NCI-H460 (cell line): ENCODE measurements around the gene PRDM13. TPM values are rescaled to one million over a fixed set of nuclear protein-coding genes. Genes with fewer than 3 reads are reported as not detected.

Experiments used
- DNase-seq: peaks from one replicate; pipeline ENCODE4 v3.0.0-alpha.2; 2016; ENCODE audit warnings: low read depth; ENCODE audit errors: extremely low read depth
- total RNA-seq: library from RNA; depleted of rRNA; stranded (reverse); fragments of >200 nt; shearing (Covaris generic); gene quantifications from 2 replicates; pipeline ENCODE4 v1.2.3, GENCODE V29; 2014

The PRDM13 gene
- total RNA-seq, 1 experiment from 2014 or later, result 1.6 TPM

DNA sequence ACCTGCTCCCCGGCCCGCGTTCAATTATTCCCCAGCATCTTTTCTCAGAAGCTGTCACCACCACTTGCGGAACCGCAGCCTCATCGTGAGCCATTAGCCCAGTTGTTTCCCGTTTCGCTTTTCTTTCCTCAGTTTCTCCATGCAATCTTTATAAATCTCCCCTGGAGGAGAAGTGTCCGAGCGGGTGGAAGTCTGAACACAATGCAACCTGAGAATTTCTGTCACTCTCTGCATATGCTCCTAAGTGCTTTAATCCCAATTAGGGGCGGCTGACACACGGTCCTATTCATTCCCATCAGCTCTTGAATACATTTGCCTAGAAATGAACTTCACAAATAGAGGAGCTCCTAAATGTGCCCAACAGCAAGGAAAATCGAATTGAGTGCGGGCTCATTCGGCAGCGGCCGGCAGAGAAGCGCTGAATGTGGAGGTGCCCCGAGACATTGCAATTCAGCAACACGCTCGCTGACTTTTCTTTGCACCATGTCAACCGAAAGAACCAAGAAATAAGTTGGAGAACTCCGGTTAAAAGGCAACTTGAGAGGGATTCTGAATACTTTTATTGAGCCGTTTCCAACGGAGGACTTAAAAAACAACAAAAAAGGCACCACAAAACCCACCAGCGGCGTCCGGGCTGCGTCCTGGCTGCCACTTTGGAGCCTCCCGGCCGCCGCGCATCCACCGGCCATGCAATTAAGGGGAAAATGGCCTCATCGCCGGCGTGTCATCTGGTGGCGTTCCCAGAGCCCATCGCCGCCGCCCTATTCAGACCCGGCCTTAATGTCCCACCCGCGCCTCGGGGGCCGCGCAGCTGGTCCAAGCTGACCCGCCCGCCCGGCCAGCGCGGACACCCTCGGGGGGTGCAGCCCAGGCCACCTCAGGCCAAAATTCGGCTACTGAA, 3.9 kb upstream of the PRDM13 start:
- no peak for DNase-seq

DNA sequence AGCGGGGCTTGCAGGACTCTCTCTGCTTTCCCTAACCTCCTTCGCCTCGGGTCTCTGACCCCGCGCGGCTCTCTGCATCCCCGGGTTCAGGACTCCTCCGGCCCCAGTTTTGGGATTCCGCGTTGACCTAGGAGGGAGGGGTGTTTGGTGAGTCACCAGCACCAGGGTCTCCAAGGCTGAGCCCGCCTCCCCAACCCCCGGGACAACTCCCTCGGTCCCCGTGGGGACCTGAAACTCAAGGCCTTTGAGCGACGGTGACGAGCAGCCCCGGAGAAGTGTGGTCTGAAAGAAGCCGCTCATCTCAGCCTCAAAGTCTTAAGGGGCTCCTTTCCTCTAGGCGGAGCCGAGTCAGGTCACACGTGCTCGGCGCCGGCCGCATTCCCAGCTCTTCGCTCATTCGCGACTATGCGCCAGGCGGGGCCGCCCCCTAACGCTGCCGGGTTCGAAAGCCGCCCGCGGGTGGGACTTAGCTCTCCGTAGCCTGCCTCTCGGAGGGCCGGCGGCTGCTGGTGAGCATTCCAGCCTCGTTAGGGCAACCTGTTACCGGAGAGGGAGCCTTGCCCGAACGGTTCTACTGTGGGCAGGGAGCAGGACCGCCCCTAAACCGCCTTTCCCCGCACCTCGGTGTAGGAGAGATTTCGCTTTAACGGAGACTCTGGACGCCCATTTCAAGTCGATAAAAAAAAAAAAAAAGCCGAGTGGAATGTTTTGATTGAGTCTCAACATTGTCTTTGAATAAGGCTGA, 3.0 kb upstream of the PRDM13 start:
- DNase-seq, result no peak

DNA sequence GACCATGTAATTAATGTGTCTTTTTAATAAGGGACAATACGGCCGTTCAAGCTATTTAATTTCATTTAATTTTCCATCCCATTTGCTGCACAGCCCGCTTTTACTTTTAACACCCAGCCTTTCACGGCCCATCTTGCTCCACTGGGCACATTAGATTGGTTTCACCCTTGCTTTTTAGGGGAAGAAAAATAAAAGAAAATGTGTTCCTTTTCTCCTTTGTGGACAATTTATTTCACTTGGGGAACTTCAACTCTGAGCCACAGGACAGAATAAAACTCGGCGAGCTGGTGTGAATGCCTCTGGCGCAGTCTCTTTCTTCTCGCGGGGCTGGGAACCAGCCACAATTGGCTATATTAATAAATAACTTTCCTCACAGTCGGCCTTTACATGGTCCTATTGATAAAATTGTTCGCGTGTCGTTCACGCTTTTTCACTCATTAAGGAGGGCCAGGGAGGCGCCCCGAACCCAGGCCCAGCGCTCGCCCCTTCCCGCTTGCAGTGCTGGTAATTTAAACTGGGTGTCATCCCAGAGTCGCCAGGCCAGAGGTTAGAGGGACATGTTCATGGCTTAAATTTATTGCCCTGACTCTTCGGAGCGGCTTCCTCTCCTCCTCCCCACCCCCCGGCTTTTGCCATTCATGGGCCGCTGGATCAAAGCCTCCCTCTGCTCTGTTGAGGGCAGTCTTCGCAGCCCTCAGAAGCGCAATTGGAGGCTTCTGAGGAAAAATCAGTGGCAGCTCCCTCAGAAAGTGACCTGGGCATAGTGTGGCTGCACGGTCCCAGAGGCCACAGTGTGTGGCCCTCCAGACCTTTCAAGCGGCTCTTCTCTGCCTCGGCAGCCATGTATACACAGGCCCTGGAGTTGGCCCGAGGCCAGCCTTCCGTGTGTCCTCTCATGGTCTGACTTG, 2.2 kb upstream of the PRDM13 start:
- DNase-seq, result no peak

DNA sequence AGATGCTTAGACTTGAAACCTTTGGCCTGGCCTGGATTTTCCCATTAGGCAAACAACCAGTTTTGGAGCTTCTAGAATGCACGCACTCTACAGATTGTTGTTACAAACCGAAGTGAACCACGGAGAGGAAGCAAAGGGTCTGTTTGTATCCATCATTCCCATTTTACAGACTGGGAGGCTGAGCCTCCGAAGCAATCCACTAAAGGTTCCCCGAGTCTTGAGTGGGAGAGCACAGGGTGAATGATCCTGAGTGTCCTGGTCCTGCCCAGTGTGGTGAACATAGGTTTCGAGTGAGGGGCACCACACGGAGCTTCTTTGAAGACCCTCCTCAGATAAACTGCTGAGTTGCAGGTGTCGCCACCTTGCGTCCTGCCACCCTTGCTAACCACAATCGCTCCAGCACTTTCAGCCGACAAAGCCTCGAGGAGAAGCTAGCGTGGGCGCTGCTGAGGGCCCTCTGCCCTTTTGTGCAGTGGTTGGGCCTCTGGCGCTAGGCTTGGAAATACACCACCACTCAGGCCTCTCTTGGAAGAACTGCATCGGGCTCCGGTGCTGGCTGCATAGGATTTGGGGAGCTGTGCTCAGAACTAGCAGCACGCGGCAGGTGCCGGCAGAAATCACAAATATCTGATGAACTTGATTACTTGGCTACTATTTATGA, 1.4 kb upstream of the PRDM13 start:
- DNase-seq, result no peak

DNA sequence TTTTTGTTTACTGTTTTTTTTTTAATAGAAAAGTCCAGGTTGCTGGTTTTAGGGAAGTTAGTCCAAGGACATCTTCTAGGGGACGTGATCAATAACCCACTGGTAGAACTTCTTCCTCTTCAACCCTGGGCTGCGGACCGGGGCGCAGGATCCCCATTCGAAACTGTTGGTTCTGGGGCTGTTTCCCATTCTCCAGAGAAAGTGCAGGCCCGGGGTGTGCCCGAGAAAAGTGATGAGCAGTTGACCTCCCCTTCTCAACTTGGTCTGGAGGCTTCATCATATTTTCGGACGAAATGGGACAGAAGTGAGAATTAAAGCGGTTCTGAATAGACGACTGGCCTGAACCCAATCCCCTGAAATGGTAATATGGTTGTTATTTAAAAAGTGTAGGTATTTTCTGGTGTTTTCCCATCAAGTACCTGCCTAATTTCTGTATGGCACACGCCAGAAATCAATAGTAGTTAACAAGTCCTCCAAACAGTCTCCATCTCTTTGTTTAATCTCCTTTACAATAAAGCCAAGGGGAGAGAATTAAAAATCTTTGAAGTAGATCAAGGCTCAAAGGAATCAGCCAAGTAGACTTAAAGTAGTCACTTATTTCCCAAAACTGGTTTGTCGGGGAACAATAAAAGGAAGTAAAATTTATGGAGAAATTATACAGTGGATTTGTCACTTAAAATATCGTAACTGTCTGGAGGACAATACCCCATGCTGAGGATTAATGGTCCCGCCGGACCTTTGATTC, 550 bp upstream of the PRDM13 start:
- DNase-seq, result no peak

DNA sequence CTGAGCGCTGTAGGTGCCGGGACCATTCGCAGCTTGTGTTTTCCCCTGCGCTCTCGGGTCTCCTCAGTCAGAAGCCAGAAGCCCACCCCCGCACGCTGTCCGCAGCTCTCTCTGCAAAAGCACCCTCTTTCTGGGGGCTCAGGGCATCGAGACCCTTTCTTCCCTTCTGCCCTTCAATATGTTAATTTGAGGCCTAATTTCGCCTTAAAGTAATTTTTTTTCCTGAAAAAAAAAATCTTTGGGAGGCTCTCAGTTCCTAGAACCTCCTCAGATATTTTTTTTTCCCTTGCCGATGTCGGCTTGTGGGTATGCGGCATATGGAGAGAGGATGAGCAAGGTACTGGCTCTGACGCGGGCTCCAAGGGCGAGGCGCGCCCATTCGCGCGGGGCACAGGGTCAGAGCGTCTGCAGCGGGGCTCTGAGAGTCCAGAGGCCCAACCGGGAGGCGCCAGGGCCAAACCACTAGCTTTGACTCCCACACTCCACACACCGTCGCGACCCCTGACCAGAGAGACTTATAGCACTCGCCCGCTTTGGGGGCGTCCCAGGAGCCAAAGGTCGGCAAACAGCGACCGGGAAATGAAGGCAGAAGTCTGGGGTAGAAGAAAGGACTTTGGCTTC, 893 bp downstream of the PRDM13 start:
- DNase-seq, result no peak

DNA sequence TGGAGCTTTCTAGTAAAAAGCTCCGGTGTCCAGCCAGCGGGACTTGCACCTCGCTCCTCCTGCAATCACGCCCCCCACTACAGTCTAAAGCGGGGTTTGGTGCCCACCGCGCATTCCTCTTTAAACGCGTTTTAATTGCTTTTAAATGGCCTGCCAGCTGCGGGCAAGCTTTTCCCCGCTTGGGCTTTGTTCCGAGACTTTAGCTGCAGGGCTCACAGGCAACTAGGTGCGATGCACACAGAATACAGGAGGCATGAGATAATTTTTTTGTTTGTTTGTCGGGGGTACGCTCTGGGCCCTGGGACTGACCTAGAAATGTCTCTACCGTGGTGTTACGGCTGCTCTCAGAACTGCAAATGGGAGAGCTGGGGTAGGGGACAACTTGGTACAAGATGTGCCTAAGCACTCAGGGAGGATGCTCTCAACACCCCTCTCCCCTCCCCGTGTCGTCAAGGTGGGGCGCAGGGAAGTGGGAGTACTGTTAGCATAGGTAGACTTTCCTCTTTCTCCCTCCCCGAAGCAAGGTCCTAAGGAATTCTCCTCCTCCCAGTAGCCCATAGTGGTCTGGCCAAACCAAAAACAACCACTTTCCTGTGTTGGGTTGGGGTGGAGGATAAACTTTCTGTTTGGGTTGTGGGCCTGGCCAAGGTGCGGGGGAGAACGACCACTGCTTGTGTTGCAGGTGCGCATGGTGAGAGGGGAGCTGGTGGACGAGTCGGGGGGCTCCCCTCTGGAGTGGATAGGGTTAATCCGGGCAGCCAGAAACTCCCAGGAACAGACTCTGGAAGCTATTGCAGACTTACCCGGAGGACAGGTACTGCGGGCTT, 1.6 kb downstream of the PRDM13 start:
- no peak for DNase-seq

DNA sequence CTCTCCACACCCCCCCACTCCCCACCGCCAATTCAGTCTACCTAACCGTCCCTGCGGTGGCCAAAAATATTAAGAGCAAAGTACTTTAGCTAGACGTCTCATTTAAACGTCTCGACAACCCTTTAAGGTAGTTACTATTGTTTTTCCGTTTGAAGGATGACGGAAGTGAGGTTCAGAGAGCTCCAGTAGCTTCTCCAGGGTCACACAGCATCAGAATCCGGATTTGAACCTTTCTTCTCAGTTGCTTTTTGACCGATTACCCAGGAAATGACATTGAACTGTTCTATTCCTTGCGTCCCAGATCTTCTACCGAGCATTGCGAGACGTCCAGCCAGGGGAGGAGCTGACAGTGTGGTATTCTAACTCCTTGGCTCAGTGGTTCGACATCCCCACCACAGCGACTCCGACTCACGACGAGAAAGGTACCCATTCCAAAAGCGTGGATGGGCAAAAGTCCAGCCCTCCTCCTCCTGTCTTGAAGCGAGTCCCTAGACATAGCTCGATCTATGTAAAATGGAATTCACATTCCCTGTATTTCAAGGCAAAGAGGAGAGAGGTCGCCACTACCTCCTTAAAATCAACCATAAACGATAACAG, 2.4 kb downstream of the PRDM13 start:
- DNase-seq, result no peak

DNA sequence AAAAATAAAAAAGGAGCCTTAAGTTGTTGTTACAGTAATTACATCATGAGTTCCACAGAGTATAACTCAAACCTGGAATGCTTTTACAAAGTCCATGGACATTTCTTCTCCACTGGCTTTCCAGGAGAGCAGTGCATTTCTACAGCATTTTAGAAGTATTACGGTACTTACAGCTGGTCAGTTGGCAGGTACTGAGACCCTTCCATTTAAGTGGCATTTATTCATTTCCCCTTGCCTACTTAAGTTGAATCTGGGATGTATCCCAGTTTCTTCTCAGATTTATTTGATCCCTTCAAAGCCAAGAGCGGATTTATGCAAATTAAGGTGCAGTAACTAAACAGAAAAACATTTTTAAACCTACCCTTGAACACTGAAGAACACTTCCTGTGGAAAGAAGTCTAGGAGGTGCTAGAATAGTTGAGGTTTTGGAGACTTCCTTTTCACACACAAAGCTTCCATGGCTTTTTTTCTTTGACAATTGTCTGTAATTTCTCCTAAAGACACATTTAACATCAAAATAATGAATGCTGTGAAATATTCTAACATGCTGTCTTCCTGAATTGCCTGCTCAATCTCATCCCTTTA, 3.4 kb downstream of the PRDM13 start:
- no peak for DNase-seq

DNA sequence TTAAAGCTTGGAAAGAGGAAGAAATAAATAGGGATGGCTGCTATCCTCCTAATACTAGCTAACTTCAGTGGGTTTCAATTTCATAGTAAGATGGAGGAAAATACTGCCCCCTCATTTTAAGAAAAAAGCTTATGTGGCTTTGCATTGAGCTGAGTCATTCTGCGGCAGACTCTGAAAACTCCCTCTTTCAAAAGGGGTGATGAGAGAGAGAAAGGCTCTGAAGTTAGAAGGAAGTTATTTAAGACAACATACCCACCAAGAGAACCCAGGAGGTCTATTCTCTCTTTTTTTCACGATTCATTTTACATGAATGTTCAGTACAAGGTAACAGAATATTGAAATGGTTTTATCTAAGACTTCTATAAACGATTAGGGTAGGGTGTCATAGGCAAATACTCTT, 4.5 kb downstream of the PRDM13 start:
- DNase-seq, result no peak

DNA sequence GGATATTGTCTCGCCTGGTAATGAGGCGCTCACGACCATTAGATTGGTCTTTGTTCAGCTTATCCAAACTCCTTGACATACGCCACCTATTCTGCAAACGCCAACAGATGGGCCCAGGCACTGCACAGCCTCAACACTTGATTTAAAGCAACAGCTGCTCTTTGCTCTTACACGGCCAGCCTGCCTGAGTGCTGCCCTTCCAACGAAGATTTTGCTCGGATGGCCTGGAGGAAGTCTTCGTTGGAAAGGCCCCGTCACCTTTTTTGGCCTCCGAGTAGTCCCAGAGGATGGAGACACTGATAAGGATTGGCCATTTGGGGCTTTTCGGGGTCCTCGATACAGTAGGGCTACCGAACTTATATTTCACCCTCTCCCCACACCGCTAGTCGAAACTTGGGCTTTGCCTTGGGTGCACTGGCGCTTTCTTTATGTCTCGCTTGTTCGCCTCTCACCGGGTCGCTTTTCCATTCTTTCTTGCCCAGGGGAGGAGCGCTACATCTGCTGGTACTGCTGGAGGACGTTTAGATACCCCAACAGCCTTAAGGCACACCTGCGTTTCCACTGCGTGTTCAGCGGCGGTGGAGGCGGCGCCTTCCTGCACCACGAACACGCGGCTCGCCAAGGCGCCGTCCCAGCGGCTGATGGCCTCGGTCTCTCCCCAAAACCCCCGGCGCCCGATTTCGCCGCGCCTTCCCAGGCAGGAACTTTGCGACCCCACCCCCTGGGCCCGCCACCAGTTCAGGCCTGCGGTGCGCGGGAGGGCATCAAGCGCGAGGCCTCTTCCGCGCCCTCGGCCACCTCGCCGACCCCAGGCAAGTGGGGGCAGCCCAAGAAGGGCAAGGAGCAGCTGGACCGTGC, 6.1 kb downstream of the PRDM13 start:
- DNase-seq, result no peak

DNA sequence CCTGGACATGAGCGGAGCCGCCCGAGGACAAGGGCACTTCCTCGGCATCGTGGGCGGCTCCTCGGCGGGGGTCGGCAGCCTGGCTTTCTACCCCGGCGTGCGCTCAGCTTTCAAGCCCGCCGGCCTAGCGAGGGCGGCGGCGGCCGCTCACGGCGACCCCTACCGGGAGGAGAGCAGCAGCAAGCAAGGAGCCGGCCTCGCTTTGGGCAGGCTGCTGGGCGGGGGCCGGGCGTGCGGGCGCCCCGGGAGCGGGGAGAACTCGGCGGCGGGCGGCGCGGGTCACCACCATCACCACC, 6.7 kb downstream of the PRDM13 start:
- no peak for DNase-seq

DNA sequence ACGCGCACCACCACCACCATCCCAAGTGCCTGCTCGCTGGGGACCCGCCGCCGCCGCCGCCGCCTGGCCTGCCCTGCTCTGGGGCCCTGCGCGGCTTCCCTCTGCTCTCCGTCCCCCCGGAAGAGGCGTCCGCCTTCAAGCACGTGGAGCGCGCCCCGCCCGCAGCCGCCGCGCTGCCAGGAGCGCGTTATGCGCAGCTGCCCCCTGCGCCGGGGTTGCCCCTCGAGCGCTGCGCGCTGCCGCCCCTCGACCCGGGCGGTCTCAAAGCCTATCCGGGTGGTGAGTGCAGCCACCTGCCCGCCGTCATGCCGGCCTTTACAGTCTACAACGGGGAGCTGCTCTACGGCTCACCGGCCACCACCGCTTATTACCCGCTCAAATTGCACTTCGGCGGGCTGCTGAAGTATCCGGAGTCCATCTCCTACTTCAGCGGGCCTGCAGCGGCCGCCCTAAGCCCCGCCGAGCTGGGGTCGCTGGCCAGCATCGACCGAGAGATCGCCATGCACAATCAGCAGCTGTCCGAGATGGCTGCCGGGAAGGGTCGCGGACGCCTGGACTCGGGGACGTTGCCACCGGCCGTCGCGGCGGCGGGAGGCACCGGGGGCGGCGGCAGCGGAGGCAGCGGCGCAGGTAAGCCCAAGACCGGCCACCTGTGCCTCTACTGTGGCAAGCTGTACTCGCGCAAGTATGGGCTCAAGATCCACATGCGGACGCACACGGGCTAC, 7.2 kb downstream of the PRDM13 start:
- no peak for DNase-seq

DNA sequence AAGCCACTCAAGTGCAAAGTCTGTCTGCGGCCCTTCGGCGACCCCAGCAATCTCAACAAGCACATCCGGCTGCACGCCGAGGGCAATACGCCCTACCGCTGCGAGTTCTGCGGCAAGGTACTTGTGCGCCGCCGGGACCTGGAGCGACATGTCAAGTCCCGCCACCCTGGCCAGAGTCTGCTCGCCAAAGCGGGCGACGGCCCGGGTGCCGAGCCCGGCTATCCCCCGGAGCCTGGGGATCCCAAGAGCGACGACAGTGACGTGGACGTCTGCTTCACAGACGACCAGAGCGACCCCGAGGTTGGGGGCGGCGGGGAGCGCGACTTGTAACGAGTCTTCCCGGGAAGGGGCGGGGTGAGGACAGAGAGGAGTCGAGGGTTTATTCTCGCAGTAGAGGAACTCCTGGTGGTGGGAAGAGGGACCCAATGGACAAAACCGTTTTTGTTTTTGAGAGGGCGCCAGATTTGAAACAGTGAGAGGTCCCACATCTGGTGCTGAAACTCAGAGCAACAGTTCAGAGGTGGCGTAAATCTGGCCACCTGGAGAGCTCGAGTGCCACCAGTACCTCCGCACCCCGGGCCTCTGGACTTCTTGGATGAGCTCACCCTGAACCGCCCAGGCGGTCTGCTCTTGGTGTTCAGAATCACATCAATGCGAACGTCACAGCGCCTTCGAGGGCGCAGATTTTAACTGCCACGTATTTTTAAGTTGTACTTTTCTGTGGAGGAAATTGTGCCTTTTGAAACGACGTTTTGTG, 8.0 kb downstream of the PRDM13 start:
- no peak for DNase-seq

DNA sequence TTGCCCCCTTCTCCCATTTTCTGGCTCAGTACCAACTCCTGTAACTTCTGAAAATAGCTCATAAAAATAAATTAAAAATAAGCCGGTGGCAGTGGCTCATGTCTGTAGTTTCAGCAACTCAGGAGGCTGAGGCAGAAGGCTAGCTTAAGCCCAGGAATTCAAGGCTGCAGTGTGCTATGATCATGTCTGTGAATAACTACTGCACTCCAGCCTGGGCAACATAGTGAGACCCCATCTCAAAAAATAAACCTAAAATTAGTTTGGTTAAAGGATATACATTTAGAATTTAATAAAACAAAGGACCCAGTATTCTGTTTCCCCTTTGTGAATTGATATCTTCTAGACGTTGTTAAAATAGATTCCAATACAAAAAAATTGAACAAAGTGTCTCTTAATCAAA, 10.5 kb downstream of the PRDM13 start:
- no peak for DNase-seq
